CD14-positive monocyte (primary cell): ENCODE data around the gene TANC1. TPM values are rescaled to one million over a fixed set of nuclear protein-coding genes. Genes with fewer than 3 reads are reported as not detected.

ENCODE experiments used
- DNase-seq, 3 donors: peaks; one replicate each; pipeline ENCODE4 v3.0.0-alpha.2; 2011 to 2022
- H2AFZ ChIP-seq: 2 replicates; pipeline ENCODE4 v1.6.0; 2012; ENCODE audit warnings: mild to moderate bottlenecking, low read depth, low read length, inconsistent platforms; ENCODE audit not compliant: insufficient read depth, poor library complexity, severe bottlenecking
- H3K27ac ChIP-seq, 2 donors: 1 replicate in 1 of 2; 2 replicates in 1 of 2; pipeline ENCODE4 v1.5.1; 2012 to 2013; ENCODE audit warnings: low read length in 2 of 2, control low read depth in 1 of 2, inconsistent platforms in 1 of 2, low read depth in 1 of 2, mild to moderate bottlenecking in 1 of 2
- H3K27me3 ChIP-seq, 2 donors: one replicate each; pipeline versions ENCODE4 v1.6.0 to v1.6.1; 2011 to 2013; ENCODE audit warnings: low read length in 2 of 2; ENCODE audit not compliant: control insufficient read depth in 2 of 2, insufficient read depth in 2 of 2
- H3K36me3 ChIP-seq, 2 donors: replicated peaks in 1 of 2; 1 replicate in 1 of 2; 2 replicates in 1 of 2; pipeline versions ENCODE4 v1.5.1 to v1.6.1; 2012 to 2013; ENCODE audit warnings: low read length in 2 of 2, control low read depth in 1 of 2, inconsistent platforms in 1 of 2, mild to moderate bottlenecking in 1 of 2; ENCODE audit not compliant: insufficient read depth in 2 of 2, control insufficient read depth in 1 of 2
- H3K4me1 ChIP-seq, 2 donors: 1 replicate in 1 of 2; 2 replicates in 1 of 2; pipeline versions ENCODE4 v1.5.1 to v1.6.1; 2012 to 2013; ENCODE audit warnings: low read length in 2 of 2, control low read depth in 1 of 2, inconsistent platforms in 1 of 2, mild to moderate bottlenecking in 1 of 2, moderate library complexity in 1 of 2; ENCODE audit not compliant: insufficient read depth in 2 of 2, control insufficient read depth in 1 of 2
- H3K4me2 ChIP-seq: replicated peaks from 2 replicates; pipeline ENCODE3; 2012; ENCODE audit warnings: low read length, moderate library complexity, mild to moderate bottlenecking; ENCODE audit not compliant: poor library complexity, severe bottlenecking; ENCODE audit errors: extremely low read depth
- H3K4me3 ChIP-seq, 3 experiments: fragments of 200-600 bp in 1 of 3; sonication (generic) in 1 of 3; replicated peaks in 1 of 3; 1 replicate in 2 of 3; 2 replicates in 1 of 3; pipeline ENCODE4 v1.5.1; 2011 to 2013; ENCODE audit warnings: low read length in 3 of 3, mild to moderate bottlenecking in 3 of 3, control low read depth in 2 of 3, low read depth in 2 of 3, inconsistent platforms in 1 of 3, moderate library complexity in 1 of 3
- H3K79me2 ChIP-seq: 2 replicates; pipeline ENCODE4 v1.6.0; 2012; ENCODE audit warnings: mild to moderate bottlenecking, control low read depth, inconsistent platforms, low read length, moderate library complexity; ENCODE audit not compliant: insufficient read depth
- H3K9ac ChIP-seq: 2 replicates; pipeline ENCODE4 v1.6.0; 2017; ENCODE audit warnings: low read length, mild to moderate bottlenecking; ENCODE audit not compliant: insufficient read depth, poor library complexity, severe bottlenecking
- H3K9me3 ChIP-seq, 2 donors: replicated peaks in 1 of 2; 1 replicate in 1 of 2; 2 replicates in 1 of 2; pipeline versions ENCODE4 v1.5.1 to v1.6.1; 2012 to 2013; ENCODE audit warnings: low read length in 2 of 2, control low read depth in 1 of 2; ENCODE audit not compliant: control insufficient read depth in 1 of 2, insufficient read depth in 1 of 2
- H4K20me1 ChIP-seq: 2 replicates; pipeline ENCODE4 v1.6.0; 2012; ENCODE audit warnings: mild to moderate bottlenecking, low read length, control low read depth, moderate library complexity; ENCODE audit not compliant: insufficient read depth
- H3K27ac Mint-ChIP-seq, 7 donors: one replicate each; pipeline ENCODE4 v1.8.0; 2020; ENCODE audit warnings: mild to moderate bottlenecking in 7 of 7, mixed read lengths in 7 of 7, moderate library complexity in 6 of 7, inconsistent platforms in 2 of 7
- H3K27me3 Mint-ChIP-seq, 3 donors: one replicate each; pipeline ENCODE4 v1.8.0; 2021 to 2022; ENCODE audit warnings: low read depth in 3 of 3, mild to moderate bottlenecking in 3 of 3, mixed read lengths in 3 of 3, moderate library complexity in 3 of 3, inconsistent platforms in 1 of 3
- H3K36me3 Mint-ChIP-seq, 2 donors: one replicate each; pipeline ENCODE4 v1.8.0; 2020; ENCODE audit warnings: mixed read lengths in 2 of 2, inconsistent platforms in 1 of 2, mild to moderate bottlenecking in 1 of 2
- H3K4me1 Mint-ChIP-seq: one replicate; pipeline ENCODE4 v1.8.0; 2020; ENCODE audit warnings: mild to moderate bottlenecking, mixed read lengths
- H3K4me3 Mint-ChIP-seq, 2 donors: one replicate each; pipeline ENCODE4 v1.8.0; 2020; ENCODE audit warnings: mild to moderate bottlenecking in 2 of 2, mixed read lengths in 2 of 2, moderate library complexity in 1 of 2
- H3K9me3 Mint-ChIP-seq, 7 donors: one replicate each; pipeline ENCODE4 v1.8.0; 2020 to 2022; ENCODE audit warnings: mixed read lengths in 7 of 7, mild to moderate bottlenecking in 6 of 7, moderate library complexity in 6 of 7, inconsistent platforms in 2 of 7
- CTCF ChIP-seq: fragments of 200-600 bp; IDR thresholded peaks from one replicate; pipeline ENCODE4 v1.8.0; 2022; ENCODE audit warnings: antibody characterized with exemption, mild to moderate bottlenecking
- WGBS: methylation state at CpG from one replicate; pipeline ENCODE4 v1.1.5; 2013; ENCODE audit warnings: missing lambda C conversion rate; ENCODE audit not compliant: insufficient coverage; 5-methylcytosine and 5-hydroxymethylcytosine counted together
- intact Hi-C, 2 donors: fragments of 100-400 bp; cut with micrococcal nuclease; formaldehyde crosslinking; loops; one replicate each; pipeline versions ENCODE4 v1.15.0 to v1.15.1; 2023
- polyA plus RNA-seq, 3 donors: library from polyadenylated mRNA; depleted of rRNA in 1 of 3; unstranded in 2 of 3; stranded (reverse) in 1 of 3; fragments of 300-500 nt in 2 of 3; fragments of >200 nt in 1 of 3; fragmentation: Illumina TruSeq in 2 of 3; gene quantifications; 1 replicate in 2 of 3; 2 replicates in 1 of 3; pipeline ENCODE4 v1.2.3, GENCODE V29; 2012 to 2021

The TANC1 gene
- polyA plus RNA-seq, 3 donors = 0.04 TPM; not detected in 2

- Mint-ChIP-seq H3K4me3 (no peak overlapping the region), H3K27ac (no peak overlapping the region), H3K4me1 (peaks cover 20% of the 10 kb centered on the region), H3K9me3 (no peaks in the 10 kb centered on the region), H3K36me3 (no peaks in the 10 kb centered on the region), H3K27me3 (peaks cover 0 to 2% (median 2%) of the 10 kb centered on the region in 3 donors)
- no peak for TF ChIP-seq CTCF
- WGBS = 66% methylated on average over 4 of the region's 8 CpGs
- H3K4me3 ChIP-seq = no peak overlapping the region
- H4K20me1 ChIP-seq = no peaks in the 10 kb centered on the region
- no peak overlapping the region for H3K9ac ChIP-seq
- H3K4me1 ChIP-seq = peaks cover 14 to 16% of the 10 kb centered on the region in 2 donors
- H3K36me3 ChIP-seq = no peaks in the 10 kb centered on the region
- no peak overlapping the region for H3K4me2 ChIP-seq
- no peaks in the 10 kb centered on the region for H3K9me3 ChIP-seq
- no peak for DNase-seq
- no peaks in the 10 kb centered on the region for H3K27me3 ChIP-seq
- intact Hi-C loops = no loop called here
- H2AFZ ChIP-seq = peak overlapping the region; percentile 4
- no peaks in the 10 kb centered on the region for H3K79me2 ChIP-seq
- no peak overlapping the region for H3K27ac ChIP-seq
These were observed 181.9 kb downstream of the TANC1 start for GRCh38 chr2:159150280-159150746.

GRCh38 chr2:159151198-159152127, 183.0 kb downstream of the TANC1 start:
- Mint-ChIP-seq H3K4me1 (peaks cover 15% of the 10 kb centered on the region), H3K4me3 (no peak overlapping the region), H3K36me3 (no peaks in the 10 kb centered on the region), H3K9me3 (no peaks in the 10 kb centered on the region), H3K27ac (no peak overlapping the region), H3K27me3 (peaks cover 0 to 2% (median 0%) of the 10 kb centered on the region in 3 donors)
- no peak for DNase-seq
- no peak for TF ChIP-seq CTCF
- Histone ChIP-seq H3K4me3 (no peak overlapping the region), H4K20me1 (no peaks in the 10 kb centered on the region), H3K27me3 (no peaks in the 10 kb centered on the region), H3K9ac (no peak overlapping the region), H2AFZ (no peak overlapping the region), H3K4me1 (peaks cover 11 to 13% of the 10 kb centered on the region in 2 donors), H3K9me3 (no peaks in the 10 kb centered on the region), H3K4me2 (no peak overlapping the region), H3K79me2 (no peaks in the 10 kb centered on the region), H3K36me3 (no peaks in the 10 kb centered on the region), H3K27ac (no peak overlapping the region)
- intact Hi-C loops = no loop called here
- no CpG with 5 or more reads among the region's 5 CpGs for WGBS
